Activated CD8-positive, alpha-beta T cell treated with anti-CD3 and anti-CD28 coated beads for 36 hours (primary cell): ENCODE data around the gene TAPT1. TPM values are rescaled to one million over a fixed set of nuclear protein-coding genes. Genes with fewer than 3 reads are reported as not detected.

Experiments
- ATAC-seq: fragments of 200-7000 bp; cut with Tn5 transposase; one replicate; pipeline ENCODE4 v1.10.0; 2021; ENCODE audit warnings: mild to moderate bottlenecking, moderate library complexity
- CTCF ChIA-PET: fragments of 350-600 bp; sonication (Branson Sonifier 250); formaldehyde crosslinking; loops from one replicate; lab custom pipeline; 2021; ENCODE audit warnings: antibody characterized with exemption; lab: Charles Lee
- POLR2A ChIA-PET: fragments of 350-600 bp; sonication (Branson Sonifier 250); formaldehyde crosslinking; loops from one replicate; lab custom pipeline; 2021; ENCODE audit warnings: antibody characterized with exemption; lab: Charles Lee
- DNase-seq: peaks from one replicate; pipeline ENCODE4 v3.0.0-alpha.2; 2020
- H3K27ac Mint-ChIP-seq: one replicate; pipeline ENCODE4 v1.8.0; 2021; ENCODE audit warnings: mild to moderate bottlenecking, mixed read lengths
- H3K27me3 Mint-ChIP-seq: one replicate; pipeline ENCODE4 v1.8.0; 2021; ENCODE audit warnings: mixed read lengths
- H3K36me3 Mint-ChIP-seq: one replicate; pipeline ENCODE4 v1.8.0; 2021; ENCODE audit warnings: low read depth, mixed read lengths
- H3K4me1 Mint-ChIP-seq: one replicate; pipeline ENCODE4 v1.8.0; 2021; ENCODE audit warnings: low read depth, mixed read lengths
- H3K4me3 Mint-ChIP-seq: one replicate; pipeline ENCODE4 v1.8.0; 2021; ENCODE audit warnings: mild to moderate bottlenecking, moderate library complexity, mixed read lengths
- H3K9me3 Mint-ChIP-seq: one replicate; pipeline ENCODE4 v1.8.0; 2021; ENCODE audit warnings: mixed read lengths
- intact Hi-C: fragments of 100-400 bp; cut with micrococcal nuclease; formaldehyde crosslinking; loops from one replicate; pipeline ENCODE4 v1.10.0; 2022
- total RNA-seq, 2 experiments: library from RNA; stranded (reverse); gene quantifications; one replicate each; pipeline ENCODE4 v1.2.3, GENCODE V29; 2021
- TF ChIP-seq, protein P1 (sequence below): fragments of 200-600 bp; IDR thresholded peaks from one replicate; pipeline ENCODE4 v1.8.0; 2022; ENCODE audit warnings: antibody characterized with exemption, mild to moderate bottlenecking

The TAPT1 gene
- total RNA-seq, 2 experiments from 2014 or later, result 34.2 to 35.5 TPM

DNA sequence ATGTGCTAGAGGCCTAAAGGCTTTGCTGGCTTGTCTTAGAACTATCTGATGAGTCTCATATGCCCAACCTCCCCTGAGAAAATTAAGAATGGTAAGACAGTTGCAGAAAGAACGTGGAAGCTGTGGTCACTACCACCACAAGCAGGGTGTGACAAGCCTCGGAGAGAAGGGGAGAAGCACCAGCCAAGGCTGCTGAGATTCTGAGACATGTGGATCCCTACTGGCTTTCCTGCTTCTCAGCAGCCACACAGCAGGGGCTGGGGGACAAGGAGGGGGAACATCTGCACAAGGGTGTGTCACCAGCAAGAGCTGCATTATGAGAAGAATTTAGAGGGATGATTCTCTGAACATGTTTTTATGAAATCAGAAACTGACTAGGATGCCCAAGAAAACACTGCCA is 19.4 kb downstream of the TAPT1 start:
- Mint-ChIP-seq H3K4me3 (no peak overlapping the region), H3K27me3 (no peaks in the 10 kb centered on the region), H3K4me1 (peaks cover 59% of the 10 kb centered on the region), H3K36me3 (peaks cover 21% of the 10 kb centered on the region), H3K9me3 (no peaks in the 10 kb centered on the region), H3K27ac (peak overlapping the region; percentile 24)
- TF ChIP-seq, protein P1, sequence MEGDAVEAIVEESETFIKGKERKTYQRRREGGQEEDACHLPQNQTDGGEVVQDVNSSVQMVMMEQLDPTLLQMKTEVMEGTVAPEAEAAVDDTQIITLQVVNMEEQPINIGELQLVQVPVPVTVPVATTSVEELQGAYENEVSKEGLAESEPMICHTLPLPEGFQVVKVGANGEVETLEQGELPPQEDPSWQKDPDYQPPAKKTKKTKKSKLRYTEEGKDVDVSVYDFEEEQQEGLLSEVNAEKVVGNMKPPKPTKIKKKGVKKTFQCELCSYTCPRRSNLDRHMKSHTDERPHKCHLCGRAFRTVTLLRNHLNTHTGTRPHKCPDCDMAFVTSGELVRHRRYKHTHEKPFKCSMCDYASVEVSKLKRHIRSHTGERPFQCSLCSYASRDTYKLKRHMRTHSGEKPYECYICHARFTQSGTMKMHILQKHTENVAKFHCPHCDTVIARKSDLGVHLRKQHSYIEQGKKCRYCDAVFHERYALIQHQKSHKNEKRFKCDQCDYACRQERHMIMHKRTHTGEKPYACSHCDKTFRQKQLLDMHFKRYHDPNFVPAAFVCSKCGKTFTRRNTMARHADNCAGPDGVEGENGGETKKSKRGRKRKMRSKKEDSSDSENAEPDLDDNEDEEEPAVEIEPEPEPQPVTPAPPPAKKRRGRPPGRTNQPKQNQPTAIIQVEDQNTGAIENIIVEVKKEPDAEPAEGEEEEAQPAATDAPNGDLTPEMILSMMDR, result no peak
- ChIA-PET CTCF (interaction anchor here (1.3 to 4.5 kb wide), 9 partner anchors 11 to 188 kb away, joined by 3 to 77 read pairs (median 6); no protein-coding TSS in a partner anchor), POLR2A (interaction anchor here (1.7 kb wide), 1 partner anchor 15 kb away, joined by 5 read pairs; no protein-coding TSS in a partner anchor)
- DNase-seq, result peak; percentile 16
- ATAC-seq, result no peak
- intact Hi-C loops, result loop anchor here (10.0 kb wide), 1 partner anchor 58 kb away; no protein-coding TSS in a partner anchor

DNA sequence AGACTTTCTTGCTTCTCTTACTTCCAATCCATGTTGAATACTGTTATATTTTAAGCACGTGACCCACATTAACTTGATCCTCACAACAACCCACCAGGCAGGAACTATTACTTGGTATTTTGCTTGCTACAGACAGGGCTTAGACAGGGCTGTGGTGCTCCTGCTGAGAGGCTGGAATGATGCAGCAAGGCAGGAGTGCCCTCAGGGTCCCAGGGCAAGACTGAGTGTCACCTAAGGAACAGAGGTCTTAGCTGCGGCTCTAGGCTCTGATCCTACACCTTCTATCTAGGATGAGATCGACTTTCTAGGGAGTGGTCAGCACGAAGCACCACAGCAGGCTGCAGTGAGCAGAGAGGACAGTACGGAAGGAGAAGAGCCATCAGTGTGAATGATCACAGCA is 20.0 kb downstream of the TAPT1 start:
- Mint-ChIP-seq H3K4me1 (peaks cover 57% of the 10 kb centered on the region), H3K9me3 (no peaks in the 10 kb centered on the region), H3K4me3 (no peak overlapping the region), H3K27ac (no peak overlapping the region), H3K36me3 (peaks cover 21% of the 10 kb centered on the region), H3K27me3 (no peaks in the 10 kb centered on the region)
- TF ChIP-seq, protein P1, result no peak
- intact Hi-C loops, result loop anchor here (10.0 kb wide), 1 partner anchor 58 kb away; no protein-coding TSS in a partner anchor
- ATAC-seq (no peak), DNase-seq (no peak)
- ChIA-PET POLR2A (no interaction called here), CTCF (interaction anchor here (0.6 to 4.5 kb wide), 26 partner anchors 10 to 242 kb away, joined by 3 to 77 read pairs (median 4); partner anchors contain the start of gene TAPT1)

DNA sequence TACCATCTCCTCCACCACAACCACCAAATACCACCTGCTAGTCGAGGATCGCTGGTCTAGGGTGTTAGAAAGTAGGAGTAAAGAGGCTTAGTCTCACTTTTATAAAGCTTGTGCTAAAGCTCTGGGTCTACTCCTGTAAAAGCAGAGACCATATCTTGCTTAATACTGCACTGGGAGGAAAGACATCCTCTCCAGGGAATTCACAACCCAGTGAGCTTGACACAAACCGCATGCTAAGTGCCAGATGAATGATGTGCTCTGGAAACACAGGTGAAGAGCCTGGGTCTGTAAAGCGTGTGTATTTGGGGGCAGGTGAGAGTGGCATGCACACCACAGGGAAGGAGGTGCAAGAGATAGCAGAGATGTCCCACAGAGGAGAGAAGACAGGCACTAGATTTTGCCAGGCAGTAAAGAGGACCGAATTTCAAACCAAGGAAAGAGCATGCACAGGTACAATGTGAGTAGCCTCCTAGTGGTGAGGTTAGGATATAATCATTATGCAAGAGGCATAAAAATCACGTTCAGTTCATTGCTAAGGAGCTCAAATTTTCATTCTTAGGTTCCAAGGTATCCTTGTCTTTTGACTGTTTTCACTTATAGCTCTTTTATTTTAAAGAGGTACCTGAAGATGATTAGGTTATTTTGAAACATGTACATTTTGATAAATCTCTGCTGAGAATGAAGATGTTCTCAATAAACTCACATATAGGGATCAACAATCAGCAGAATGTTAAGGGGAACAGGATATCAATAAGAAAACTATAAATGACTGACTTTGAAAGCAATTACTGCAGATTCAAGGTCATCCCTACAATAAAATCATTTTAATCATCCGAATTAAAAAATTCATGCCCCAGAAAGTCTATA is 20.7 kb downstream of the TAPT1 start:
- Mint-ChIP-seq H3K36me3 (peaks cover 20% of the 10 kb centered on the region), H3K27ac (peak overlapping the region; percentile 51), H3K27me3 (no peaks in the 10 kb centered on the region), H3K9me3 (no peaks in the 10 kb centered on the region), H3K4me3 (no peak overlapping the region), H3K4me1 (peaks cover 57% of the 10 kb centered on the region)
- intact Hi-C loops, result loop anchor here (10.0 kb wide), 1 partner anchor 59 kb away; no protein-coding TSS in a partner anchor
- DNase-seq, result no peak
- ATAC-seq, result peak; percentile 76
- POLR2A ChIA-PET, result interaction anchor here (1.0 kb wide), 1 partner anchor 22 kb away, joined by 3 read pairs; no protein-coding TSS in a partner anchor
- CTCF ChIA-PET, result interaction anchor here (0.6 to 4.5 kb wide), 25 partner anchors 10 to 241 kb away, joined by 3 to 77 read pairs (median 4); partner anchors contain the start of gene TAPT1
- TF ChIP-seq, protein P1, result peak; percentile 62

DNA sequence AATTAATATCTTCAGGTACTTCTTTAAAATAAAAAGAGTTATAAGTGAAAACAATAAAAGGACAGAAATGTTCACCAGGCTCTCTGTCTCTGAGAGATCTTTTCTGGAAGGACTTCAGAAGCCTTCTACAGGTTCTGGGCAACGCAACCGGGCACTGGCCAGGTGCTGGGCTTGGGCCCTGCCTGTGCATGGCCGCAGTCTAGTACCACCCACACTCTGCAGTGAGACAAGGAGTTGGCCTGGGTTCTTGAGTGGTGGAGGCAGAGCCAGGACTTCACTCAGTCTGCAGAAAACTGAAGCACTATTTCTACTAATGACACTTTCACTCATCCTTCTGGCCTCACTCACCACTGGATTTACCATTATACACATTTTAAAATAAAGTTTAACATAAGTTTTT is 21.8 kb downstream of the TAPT1 start:
- H3K4me1 Mint-ChIP-seq, result peaks cover 55% of the 10 kb centered on the region
- ATAC-seq (no peak), DNase-seq (no peak)
- H3K9me3 Mint-ChIP-seq, result no peaks in the 10 kb centered on the region
- no peak overlapping the region for H3K4me3 Mint-ChIP-seq
- TF ChIP-seq, protein P1, result no peak
- CTCF ChIA-PET, result no interaction called here
- no peak overlapping the region for H3K27ac Mint-ChIP-seq
- intact Hi-C loops, result loop anchor here (10.0 kb wide), 1 partner anchor 60 kb away; no protein-coding TSS in a partner anchor
- no peaks in the 10 kb centered on the region for H3K27me3 Mint-ChIP-seq
- H3K36me3 Mint-ChIP-seq, result peaks cover 18% of the 10 kb centered on the region
- POLR2A ChIA-PET, result no interaction called here
